Kidney epithelial cell (primary cell): ENCODE results near the gene MTUS2. TPM values are rescaled to one million over a fixed set of nuclear protein-coding genes. Genes with fewer than 3 reads are reported as not detected.

ENCODE experiments used
- DNase-seq: peaks from one replicate; pipeline ENCODE4 v3.0.0-alpha.2; 2010; ENCODE audit warnings: low read depth
- H3K27me3 ChIP-seq: 2 replicates; pipeline ENCODE4 v1.6.0; 2011; ENCODE audit warnings: low read length; ENCODE audit not compliant: control insufficient read depth, insufficient read depth
- H3K36me3 ChIP-seq: 2 replicates; pipeline ENCODE4 v1.5.1; 2011; ENCODE audit warnings: low read length; ENCODE audit not compliant: control insufficient read depth, insufficient read depth
- H3K4me3 ChIP-seq: 2 replicates; pipeline ENCODE4 v1.5.1; 2011; ENCODE audit warnings: low read depth, mild to moderate bottlenecking, control low read depth, low read length
- total RNA-seq: library from RNA; depleted of rRNA; stranded (reverse); fragments of >200 nt; gene quantifications from 2 replicates; pipeline ENCODE4 v1.2.3, GENCODE V29; 2015
- TF ChIP-seq, protein P1 (sequence below): IDR thresholded peaks from 2 replicates; pipeline ENCODE4 v1.5.1; 2011; ENCODE audit warnings: mild to moderate bottlenecking, moderate library complexity, low read length, control low read depth, inconsistent platforms; ENCODE audit not compliant: insufficient read depth, poor library complexity, severe bottlenecking

Gene MTUS2
- total RNA-seq, 1 donor from 2014 or later, result 0.25 TPM

DNA sequence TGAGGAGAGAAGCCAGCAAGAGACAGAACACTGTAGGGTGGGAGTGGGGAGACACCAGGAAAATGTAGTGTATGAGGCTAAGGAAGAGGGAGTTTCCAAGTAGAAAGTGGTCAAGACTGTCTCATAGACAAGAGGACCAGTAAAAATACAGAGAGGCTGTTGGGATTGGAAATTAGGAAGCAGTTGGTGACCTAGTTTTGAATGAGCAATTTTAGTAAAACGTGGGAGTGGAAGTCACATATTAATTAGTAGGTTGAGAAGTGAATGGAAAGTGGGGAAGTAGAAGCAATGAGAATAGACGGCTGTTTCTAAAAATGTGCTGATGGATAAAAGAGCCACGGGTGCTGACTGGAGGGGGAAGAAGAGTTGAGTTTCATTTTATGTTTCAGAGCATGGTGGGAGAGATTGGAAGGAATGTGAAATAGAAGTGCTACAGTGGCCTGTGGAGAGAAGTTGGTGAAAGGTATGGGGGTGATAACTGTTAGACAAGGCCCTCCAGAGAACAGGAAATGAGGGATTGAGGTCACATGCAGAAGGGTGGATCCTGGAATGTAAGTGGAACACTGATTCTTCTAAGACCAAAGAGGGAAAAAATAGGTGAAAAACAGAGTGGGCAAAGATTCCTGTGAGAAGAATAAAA lies 247.3 kb downstream of the MTUS2 start:
- Histone ChIP-seq H3K36me3 (no peaks in the 10 kb centered on the region), H3K27me3 (no peaks in the 10 kb centered on the region), H3K4me3 (no peak overlapping the region)
- DNase-seq, result no peak
- TF ChIP-seq, protein P1, sequence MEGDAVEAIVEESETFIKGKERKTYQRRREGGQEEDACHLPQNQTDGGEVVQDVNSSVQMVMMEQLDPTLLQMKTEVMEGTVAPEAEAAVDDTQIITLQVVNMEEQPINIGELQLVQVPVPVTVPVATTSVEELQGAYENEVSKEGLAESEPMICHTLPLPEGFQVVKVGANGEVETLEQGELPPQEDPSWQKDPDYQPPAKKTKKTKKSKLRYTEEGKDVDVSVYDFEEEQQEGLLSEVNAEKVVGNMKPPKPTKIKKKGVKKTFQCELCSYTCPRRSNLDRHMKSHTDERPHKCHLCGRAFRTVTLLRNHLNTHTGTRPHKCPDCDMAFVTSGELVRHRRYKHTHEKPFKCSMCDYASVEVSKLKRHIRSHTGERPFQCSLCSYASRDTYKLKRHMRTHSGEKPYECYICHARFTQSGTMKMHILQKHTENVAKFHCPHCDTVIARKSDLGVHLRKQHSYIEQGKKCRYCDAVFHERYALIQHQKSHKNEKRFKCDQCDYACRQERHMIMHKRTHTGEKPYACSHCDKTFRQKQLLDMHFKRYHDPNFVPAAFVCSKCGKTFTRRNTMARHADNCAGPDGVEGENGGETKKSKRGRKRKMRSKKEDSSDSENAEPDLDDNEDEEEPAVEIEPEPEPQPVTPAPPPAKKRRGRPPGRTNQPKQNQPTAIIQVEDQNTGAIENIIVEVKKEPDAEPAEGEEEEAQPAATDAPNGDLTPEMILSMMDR, result no peak

DNA sequence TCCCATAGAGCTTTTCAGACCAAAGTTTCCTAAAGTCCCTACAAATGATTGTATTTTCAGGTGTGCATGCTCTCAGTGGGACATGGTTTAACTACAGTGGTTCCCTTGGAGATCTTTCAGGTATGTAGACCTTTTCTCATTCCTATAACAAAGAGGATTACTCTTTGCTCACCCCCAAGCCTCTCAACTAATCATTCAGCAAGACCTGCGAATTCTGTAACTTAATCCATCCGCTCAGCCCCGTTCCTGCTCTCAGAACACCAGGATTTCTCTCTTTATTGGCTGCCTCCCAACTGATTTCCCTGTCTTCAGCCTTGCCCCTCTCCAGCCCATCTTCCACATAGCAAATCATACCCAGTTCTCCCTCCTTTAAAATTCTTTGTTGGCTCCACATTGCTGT lies 253.6 kb downstream of the MTUS2 start:
- no peaks in the 10 kb centered on the region for H3K36me3 ChIP-seq
- no peak overlapping the region for H3K4me3 ChIP-seq
- TF ChIP-seq, protein P1, result no peak
- no peaks in the 10 kb centered on the region for H3K27me3 ChIP-seq
- DNase-seq, result no peak

DNA sequence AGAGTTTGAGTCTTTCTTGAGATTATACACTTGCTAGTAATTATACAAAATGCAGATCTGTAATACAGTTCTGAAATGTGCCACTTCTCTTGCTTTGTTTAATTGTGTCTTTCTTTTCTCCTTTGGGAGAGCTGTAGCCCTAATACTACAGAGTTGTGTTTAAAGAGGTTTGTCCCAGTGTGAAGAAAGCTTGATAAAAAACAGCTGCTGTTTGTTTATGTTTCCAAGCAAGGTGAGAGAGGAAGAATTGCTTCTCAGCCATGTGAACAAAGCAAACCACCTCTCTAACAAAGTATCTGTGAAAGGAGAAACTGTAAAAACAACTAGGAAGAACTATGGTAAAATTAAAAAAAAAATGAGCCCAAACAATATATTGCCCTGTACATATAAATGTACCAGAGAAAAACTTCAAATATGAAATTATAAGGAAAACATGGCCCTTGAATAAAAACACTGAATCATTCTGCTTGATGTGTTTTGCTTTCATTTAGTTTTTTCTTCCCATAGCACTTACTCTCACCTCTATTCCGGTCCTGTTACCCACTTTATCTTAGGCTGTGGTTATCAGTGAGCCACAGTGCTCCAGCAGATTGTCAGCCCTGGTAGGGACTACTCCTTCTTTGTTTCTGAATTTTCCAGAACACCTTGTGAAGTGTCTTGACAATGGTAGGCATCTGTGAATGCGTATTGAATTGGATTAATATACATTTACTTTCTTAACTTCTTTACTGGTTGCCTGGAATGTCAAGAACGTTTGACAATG lies 257.1 kb downstream of the MTUS2 start:
- H3K27me3 ChIP-seq, result no peaks in the 10 kb centered on the region
- no peaks in the 10 kb centered on the region for H3K36me3 ChIP-seq
- TF ChIP-seq, protein P1, result no peak
- H3K4me3 ChIP-seq, result no peak overlapping the region
- DNase-seq, result no peak

DNA sequence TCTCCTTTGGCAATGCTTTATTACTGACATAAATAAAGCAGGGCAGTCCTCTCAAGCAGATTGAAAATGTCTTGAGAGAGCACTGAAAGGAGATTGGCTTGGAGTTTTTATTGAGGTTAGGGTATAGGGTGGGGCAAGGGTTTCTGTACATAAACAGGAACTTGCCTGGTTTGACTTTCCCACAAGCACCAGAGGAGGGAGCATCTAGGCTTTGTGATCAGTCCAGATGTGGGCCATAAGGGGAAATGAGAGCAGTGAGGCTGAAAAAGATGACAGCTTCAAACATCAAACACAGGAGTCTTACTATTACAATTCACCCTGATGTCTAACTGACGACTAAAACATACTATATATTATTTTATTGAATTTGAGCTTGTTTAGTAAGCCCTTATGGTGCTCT lies 260.9 kb downstream of the MTUS2 start:
- Histone ChIP-seq H3K36me3 (no peaks in the 10 kb centered on the region), H3K27me3 (no peaks in the 10 kb centered on the region), H3K4me3 (no peak overlapping the region)
- TF ChIP-seq, protein P1, result no peak
- no peak for DNase-seq

DNA sequence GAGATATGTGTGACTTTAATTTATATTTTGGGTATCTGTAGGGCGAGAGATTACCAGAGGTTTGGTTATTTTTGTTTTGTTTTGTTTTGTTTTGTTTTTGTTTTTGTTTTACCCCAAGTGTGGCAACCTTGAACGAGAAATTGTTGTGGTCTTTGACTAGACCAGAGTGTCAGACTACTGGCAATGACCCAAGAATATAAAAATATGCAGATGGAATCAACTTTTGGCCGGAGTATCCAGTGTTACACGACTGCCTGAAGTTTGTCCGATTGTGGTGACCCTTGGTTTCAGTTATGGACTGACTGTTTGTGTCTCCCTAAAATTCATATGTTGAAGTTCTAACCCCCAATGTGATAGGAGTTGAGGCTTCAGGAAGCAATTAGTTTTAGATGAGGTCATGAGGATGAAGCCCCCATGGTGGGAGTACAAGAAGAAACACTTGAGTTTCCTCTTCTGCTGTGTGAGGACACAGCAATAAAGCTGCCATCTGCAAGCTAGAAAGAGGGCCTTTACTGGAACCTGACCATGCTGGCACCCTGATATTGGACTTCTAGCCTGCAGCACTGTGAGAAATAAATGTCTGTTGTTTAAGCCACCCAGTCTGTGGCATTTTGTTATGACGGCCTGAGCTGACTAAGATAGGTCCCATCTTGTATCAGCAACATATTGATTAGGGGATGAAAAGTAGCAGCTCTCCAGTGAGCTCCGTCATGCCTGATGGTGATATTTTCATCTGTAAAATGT lies 261.7 kb downstream of the MTUS2 start:
- no peak for DNase-seq
- no peak overlapping the region for H3K4me3 ChIP-seq
- H3K36me3 ChIP-seq, result no peaks in the 10 kb centered on the region
- TF ChIP-seq, protein P1, result no peak
- no peaks in the 10 kb centered on the region for H3K27me3 ChIP-seq
